CD1c-positive myeloid dendritic cell (primary cell): ENCODE results near the gene CDV3.

Source experiments
- DNase-seq: peaks from one replicate; pipeline ENCODE4 v3.0.0-alpha.2; 2016; ENCODE audit errors: extremely low spot score

CDV3 gene

DNA sequence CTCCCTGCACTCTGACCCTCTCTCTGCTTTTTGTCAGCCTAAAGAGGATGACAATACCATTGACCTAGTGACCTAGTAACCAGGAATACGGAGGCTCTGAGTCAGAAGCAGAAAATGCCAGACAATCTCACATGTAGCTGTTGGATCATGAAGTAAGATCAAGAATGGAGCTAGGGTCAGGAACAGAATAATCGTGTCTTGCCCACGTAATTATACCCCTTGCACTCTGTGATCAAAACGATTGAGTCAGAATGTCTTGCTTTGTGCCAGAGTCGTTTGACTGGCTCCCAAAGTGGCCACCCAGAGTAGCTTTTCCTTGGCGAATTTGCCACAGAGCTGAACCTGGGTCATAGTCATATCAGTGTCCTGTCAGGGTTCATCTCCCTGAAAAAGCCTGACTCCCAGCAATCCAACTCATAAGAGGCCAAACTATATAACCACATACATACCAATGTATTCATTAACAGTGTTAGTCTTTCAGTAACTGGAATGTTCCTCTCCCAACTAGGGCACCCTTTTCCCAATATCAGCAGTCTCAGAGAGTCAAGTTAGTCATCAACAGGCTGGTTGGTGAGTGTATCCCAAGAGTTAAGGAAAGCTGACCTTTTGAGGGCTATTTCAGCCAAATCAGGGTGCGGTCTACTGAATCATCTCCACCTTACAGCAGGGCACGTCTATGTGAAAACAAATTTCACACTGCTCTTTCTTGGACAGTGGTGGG is 5.0 kb upstream of the CDV3 start:
- no peak for DNase-seq

DNA sequence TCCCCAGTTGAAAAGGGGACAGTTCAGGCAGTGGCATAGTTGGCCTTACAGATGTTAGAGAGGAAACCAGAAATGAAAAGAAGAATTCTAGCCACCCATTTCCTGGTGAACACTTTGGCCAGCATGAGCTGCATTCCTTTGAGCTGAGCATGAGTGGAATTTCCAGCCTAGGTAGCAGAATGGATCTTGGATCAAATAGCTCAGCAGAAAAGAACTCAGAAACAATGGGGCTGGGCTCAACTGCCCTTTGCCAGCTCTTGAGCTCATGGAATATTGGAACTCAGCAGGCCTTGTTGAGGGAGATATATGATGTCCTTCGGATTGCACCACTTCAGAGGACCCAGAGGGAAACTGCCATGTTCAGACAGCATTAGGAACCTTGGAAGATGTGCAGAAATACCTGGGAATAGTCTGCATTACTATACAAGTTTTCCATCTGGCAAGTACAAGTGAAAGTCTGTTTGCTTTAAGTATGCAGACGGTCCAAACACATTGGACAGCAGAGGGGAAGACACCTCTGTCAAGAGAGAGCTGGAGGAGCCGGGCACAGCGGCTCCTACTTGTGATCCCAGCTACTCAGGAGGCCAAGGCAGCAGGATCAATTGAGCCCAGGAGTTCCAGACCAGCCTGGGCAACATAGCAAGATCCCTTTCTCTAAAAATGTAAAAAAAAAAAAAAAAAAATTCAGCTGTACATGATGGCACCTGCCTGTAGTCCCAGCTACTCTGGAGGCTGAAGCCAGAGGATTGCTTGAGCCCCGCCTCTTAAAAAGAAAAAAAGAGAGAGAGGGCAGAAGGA is 3.1 kb upstream of the CDV3 start:
- DNase-seq: no peak

DNA sequence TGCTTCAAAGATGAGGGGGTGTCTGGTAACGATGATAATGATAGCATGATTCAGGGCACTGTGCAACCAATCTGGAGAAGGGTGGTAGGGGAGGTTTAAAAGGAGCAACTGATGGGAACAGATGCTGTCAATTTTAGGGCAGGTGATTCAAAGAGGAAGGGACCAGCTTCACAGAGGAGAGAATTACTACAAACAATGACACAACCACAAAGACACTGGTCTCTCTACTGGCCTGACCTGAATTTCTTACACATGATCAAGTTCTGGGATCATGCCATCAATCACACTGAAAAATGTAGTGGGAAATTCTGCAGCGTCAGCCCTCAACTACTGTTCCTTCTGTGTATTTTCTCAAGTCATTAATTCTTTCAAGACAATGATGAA is 2.6 kb upstream of the CDV3 start:
- no peak for DNase-seq

DNA sequence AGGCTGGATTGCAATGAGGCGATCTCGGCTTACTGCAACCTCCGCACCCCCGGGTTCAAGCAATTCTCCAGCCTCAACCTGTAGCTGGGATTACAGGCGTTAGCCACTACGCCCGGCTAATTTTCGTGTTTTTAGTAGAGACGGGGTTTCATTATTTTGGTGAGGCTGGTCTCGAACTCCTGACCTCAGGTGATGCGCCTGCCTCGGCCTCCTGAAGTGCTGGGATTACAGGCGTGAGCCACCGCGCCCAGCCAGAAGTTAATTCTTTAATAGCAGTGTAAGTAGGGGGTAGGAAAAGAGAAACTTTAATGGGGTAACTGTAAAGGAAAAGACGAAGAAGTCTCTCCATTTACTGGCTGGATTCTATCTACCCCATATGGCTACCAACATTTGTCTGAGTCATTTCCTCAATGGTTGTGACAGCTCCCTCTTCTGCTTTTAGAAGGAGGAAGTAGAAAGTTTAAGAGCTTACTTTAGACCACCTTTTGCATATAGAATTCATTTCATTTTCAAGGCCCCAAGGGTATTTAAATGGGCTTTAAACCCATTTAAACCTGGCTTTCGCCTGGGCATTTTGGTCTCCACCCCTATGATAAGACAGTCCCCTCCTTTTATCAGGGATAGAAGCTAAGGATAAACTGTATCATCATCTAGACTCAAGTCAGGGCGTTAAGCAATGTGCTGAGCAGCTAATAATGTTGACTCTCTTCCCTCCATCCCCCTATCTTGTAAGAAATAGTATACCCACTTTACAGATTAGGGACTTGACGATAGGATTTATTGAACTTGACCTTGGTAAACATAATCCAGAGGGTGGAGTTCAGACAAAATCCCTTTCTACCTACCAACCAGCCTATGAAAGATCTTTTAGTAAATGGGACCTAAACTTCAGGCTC is 1.1 kb upstream of the CDV3 start:
- DNase-seq: peak; percentile 87

DNA sequence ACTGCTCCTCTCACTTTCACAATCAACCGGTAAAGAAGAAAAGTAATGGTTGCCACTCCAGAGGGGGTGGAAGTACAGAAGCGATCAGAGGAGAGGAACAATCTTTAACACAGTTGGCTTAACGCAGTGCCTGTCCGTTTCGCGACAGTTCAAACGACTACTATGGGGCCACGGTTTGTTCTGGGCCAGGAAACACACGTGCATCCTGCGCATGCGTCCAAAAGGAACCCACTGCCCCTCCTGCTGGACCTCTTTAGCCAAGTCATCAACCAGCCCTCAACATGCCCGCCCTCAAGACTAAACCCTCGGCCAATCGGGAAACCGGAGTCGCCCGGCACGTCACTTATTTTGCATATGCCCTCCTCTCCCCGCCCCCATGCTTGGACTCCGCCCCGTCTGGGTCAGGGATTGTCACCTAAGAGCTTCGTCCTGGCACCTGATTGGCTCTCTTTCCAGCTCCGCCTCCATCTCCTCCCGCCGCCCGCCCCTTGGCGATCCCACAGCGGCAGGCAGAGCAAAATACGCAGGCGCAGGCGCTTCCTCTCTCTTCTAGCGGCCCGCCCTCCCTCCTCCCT is 345 bp upstream of the CDV3 start:
- peak; percentile 100 for DNase-seq

DNA sequence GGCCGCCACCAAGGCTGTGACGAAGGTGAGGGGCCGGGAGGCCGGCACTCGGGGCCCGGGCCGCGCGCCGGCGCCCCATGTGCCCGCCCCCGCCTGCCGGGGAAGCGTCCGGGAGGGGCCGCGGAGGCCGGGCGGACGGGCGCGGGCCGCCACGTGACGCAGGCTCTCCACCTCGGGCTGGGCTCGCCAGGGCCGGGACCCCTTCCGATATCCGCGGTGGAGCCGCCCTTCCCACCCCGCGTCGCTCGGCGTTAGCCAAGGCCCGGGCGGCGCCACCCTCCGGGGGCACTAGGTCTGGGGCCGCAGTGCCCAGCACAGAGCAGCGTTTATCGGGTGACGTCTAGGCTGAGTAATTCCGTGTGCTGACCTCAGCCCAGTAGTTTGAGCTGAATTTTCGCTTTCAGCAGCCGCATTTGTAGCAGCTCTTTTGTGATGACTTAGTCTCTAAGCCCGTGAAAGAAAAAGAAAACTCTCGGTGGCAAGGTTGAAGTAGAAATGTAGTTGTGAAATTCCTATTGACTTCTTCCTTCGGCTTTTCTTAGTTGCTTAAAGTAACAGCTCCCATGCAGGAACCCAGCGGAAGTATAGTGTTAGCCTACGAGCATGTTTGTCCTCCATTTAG is 885 bp downstream of the CDV3 start:
- peak; percentile 82 for DNase-seq

DNA sequence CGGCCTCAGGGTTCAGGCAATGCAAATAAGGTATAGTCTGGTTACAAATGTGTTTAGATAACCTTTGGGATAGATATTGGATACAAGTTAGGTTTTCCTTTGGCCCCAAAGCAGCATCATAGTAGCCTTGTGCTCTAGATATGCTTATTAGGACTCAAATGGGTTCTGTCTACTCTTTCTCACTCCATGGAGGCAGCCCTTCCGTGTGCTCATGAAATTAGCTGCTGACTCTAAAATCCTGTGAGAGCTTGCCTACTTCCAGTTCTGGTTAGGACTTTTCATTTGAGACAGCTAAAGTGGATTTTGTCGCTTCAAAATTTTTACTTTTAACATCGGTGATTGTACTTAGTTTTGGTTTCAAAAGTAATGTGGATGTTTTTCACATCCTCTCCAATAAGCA is 1.6 kb downstream of the CDV3 start:
- no peak for DNase-seq

DNA sequence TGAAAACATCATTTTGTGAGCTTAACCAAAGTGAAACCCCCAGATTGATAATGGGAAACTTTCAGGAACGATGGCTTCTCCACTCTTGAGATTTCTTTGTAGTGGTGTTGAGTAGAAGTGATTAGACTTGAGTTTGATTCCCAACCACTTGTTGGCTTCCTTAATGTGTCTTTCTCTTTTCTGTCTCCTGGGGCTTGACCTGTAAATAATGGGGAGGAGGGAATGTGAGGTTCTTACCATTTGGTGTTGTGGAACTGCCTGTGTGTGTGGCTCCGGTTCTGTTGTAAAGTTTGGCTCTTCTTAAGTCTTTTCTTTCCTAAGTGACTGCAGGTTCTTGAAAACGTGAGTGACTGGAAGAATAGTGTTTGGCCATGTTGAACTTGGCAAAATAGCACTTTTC is 2.7 kb downstream of the CDV3 start:
- no peak for DNase-seq

DNA sequence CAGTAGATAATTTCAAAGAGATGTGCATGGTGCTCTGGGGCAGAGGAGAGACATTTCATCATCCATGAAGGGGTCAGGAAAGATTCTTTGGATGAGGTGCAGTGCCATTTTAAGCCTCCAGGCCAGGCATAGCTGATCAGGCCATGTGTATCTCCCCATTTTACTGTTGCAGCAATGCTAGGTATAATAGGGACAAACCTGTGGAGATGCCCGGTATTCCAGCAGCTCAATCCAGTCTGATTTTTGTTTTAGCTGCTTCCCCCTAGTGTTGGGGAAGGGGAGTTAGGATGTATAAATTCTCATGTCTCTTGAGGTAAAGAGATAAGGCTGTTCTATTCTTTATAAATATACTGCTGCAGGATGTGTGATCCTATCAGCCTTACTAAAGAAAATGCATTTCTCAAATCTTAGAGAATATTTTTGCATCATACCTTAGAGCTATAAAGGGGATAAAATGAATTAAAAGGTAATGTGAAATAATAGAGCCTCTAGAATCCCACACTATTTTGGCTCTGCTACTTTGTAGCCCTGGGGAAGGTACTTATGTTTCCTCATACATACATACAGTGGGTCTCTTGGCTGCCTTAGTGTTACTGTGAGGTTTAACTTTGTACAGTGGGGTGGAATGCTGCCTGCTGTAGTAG is 5.2 kb downstream of the CDV3 start:
- DNase-seq: peak; percentile 28

DNA sequence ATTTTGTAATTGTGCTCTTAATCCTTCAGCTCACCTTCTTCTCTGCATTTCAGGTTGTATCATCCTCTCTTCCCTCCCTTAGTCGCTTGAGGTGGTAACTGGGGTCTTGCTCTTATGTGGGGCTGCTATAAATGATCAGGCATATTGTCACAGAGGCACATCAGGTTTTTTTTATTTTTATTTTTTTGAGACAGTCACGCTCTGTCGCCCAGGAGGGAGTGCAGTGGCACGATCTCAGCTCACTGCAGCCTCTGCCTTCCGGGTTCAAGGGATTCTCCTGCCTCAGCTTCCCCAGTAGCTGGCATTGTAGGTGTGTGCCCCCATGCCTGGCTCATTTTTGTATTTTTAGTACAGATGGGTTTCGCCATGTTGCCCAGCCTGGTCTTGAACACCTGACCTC is 9.9 kb downstream of the CDV3 start:
- no peak for DNase-seq

DNA sequence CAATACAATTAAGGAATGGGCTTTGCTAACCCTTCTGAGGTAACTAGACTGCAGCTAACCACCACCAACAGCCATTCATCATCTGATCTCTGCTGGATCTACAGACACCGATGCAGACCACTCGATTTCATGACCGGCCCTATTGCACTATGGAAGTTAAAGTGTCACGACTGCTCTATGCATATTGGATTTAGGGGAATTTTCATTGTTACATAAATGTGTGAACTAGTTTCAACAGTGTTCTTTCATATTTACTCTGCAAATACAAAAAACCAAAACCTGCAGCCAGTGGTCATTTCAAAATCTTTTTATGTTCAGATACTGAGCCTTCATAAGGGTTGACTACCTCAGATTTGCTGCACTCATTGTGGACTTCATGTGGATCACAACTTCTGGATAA is 14.5 kb downstream of the CDV3 start:
- no peak for DNase-seq

DNA sequence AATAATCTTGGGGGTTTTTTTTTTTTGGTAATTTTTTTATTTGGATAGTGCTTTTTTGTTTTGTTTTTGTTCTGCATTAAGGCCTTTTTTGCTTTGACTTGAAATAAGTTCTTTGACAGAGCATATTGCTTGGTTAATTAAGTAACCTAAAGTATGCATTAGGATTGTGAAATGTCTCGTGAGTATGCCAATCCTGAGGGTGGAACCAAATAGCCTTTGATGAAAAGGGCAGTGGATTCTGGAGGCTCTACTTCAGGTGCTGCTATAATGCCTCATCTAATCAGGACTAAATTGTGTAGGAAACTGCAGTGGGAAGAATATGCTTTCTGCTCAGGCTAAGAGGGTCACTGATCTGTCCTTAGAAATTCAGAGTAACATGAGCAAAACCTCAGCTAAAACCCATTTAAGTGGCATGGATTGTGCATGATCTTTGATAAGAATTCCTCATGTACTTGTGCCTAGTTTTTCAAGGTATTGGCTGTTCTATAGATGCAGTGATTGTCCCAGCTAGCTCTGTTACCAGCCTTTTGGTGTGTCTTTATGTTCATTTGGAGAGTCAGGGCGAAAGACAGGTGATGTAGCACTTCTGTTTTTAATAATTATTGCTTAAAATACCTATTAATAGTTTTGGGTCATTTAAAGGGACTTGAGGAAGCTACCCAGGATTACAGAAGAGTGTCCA is 15.4 kb downstream of the CDV3 start:
- DNase-seq: no peak

DNA sequence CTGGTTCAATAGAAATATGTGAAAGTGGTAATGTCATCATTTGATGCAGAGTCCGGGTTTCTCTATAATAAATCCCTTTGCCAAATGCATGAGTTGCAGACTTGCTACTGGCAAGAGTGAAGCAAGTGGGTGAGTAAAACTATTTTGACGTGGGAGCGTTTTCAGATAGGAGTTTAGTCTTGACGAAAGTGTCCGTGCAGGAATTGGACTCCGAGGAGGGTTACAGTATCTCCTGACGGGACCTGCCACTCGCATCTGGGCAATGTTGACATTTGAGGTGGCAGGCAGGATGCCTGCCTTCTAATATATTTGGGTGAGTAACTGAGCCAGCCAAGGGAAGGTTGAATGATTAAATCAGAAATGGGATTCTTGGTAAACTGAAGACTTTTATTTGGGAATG is 16.0 kb downstream of the CDV3 start:
- DNase-seq: no peak

DNA sequence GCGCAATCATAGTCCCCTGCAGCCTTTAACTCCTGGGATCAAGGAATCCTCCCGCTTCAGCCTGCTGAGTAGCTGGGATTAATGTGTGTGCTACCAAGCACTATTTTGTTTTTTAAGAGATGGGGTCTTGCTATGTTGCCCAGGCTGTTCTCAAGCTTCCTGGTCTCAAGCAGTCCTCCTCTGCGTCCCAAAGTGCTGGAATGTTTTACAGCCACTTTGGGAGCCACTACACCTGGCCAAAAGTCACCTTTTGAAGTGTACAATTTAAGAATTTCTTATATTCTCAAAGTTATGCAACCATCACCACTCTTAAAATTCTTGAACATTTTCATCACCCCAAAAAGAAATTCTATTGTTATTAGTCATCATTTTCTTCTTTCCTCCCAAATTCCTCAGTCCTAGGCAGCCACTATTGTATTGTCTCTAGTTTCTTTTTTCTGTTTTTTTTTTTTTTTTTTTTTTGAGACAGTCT is 17.8 kb downstream of the CDV3 start:
- no peak for DNase-seq

DNA sequence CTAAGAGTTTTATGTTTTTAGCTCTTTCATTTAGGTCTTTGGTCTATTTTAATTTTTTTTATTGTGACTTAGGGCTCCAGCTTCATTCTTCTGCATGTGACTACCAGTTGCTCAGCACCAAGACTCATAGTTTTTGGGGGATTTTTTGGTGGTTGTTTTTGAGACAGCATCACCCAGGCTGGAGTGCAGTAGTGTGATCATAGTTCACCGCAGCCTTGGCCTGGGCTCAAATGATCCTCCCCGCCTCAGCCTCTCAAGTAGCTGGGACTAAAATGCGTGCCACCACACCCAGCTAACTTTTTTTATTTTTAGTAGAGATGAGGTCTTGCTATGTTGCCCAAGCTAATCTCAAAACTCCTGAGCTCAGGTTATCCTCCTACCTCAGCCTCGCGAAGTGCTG is 19.4 kb downstream of the CDV3 start:
- no peak for DNase-seq

DNA sequence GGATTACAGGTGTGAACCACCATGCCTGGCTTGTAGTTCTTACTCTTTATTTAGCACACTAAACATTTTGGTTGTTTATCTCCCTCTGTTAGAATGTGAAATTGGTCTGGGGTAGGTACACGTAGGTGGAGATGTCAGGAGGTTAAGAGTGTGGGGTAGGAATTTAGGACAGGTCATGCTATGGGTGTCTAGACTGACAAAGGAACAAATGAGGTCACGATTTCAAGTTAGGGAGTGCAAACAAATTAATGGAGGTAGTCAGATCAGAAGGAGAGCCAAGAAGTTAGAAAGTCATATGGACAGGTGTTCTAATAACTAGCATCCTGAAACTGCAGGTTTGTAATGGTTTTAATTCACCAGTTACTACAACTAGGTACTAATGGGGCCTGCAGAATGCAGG is 19.8 kb downstream of the CDV3 start:
- DNase-seq: no peak

DNA sequence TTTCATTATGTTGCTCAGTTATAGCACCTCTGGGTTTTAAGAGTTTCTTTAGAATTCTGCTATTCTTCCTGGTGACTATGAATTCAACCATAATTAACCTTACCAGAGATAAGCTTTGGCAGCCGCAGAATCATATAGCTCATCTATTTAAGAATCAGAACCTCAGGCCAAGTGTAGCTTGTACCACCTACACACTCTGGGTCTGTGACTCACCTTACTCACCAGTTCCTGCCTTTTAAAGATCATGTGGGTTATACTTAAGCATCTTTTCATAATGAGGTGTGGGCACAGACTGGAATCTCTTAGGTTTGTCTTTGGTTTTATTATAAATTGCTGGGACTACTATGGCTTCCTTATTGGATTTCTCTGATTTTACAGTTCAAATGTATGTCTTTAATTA is 21.9 kb downstream of the CDV3 start:
- no peak for DNase-seq

DNA sequence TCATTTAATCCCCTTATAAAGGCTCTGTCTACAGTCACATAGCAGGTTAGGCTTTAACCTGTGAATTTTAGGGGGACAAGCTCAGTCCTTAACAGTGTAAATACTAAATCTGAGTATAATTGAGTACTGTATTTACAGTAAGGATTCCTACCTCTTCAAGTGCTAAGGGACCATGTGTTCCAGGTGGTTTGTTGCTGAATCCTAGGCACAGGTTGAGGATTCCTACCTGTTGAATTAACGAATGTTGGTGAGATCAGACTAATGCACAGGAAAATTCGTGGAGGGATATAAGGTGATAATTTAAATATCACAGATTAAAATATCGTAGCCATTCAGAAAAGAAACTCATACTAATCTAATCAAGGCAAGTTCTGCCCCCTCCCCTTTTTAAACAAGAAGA is 24.9 kb downstream of the CDV3 start:
- no peak for DNase-seq

DNA sequence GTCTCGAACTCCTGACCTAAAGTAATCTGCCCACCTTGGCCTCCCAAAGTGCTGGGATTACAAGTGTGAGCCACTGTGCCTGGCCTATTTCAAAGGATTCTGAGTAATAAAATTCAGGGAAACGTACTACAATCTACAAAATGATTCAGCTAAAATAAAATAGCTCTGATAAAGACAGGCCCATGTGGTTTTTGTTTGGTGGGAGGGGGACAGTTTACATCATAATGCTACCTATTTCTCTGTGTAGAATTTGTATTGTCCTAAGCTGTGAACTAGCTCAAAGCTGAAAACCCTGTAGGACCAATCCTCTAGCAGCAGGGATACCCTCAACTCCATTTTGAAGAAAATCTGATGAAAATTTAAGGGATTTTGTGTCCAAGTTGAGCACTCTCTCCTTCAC is 25.8 kb downstream of the CDV3 start:
- no peak for DNase-seq

DNA sequence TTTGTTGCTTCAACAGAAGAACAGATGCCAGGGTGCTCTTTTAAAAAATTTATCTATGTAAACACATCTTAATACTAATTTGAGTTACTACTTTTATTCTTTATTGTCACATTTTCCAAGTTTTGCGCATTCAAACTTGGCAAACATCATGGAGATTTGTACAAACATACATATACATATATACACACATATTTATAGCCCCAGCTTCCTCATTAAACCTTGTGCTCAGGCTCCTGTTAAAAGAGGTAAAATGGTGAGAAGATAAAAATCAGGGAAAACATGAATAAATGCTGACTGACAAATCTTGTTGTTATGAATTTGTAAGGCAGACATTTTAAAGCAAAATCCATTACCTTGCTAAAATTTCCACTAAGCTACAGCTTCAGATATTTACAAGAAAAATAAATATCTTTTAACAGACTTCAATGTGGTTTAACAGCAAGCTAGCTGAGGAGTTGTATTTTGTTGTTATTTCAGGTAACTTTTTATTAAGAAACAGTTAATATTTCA is 27.1 kb downstream of the CDV3 start:
- no peak for DNase-seq
